Kidney tubule cell (primary cell): Measurements from ENCODE around the gene PKNOX1.
"Not testable (repeated sequence)": the region's sequence is repeated elsewhere in the genome, so short reads cannot be mapped to it uniquely, and the experiment has no call there.

Source experiments
- DNase-seq: peaks from one replicate; pipeline ENCODE4 v3.0.0-alpha.2; 2018; ENCODE audit warnings: low spot score

Gene PKNOX1

DNA sequence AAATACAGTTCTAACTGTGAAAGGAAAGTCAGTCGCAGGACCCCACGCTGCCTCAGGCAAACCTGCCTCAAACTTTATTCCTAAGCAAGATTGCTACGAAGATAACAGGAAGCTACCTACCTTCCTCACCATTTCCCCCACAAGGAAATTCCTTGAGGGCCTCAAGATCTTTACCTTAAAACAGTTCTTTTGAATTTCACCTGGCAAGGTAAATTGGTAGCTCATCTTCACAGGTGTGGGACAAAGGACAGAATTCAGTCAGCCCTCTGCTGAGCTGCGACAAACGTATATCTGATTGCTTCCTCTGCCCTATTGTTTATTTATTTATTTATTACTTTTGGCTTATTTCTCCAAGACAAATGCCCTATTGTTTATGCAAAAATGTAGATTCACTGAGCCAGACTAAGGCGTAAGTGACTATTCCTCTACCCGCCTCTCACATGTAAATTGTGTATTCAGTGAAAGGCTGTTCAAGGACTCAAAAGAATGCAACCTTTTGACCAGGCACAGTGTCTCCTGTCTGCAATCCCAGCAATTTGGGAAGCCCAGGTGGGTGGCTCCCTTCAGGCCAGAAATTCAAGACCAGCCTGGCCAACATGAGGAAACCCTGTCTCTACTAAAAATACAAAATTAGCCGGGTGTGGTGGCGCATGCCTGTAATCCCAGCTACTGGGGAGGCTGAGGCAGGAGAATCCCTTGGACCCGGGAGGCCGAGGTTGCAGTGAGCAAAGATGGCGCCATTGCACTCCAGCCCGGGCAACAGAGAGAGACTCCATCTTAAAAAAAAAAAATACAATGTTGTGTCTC is 17.3 kb upstream of the PKNOX1 start:
- no peak for DNase-seq

DNA sequence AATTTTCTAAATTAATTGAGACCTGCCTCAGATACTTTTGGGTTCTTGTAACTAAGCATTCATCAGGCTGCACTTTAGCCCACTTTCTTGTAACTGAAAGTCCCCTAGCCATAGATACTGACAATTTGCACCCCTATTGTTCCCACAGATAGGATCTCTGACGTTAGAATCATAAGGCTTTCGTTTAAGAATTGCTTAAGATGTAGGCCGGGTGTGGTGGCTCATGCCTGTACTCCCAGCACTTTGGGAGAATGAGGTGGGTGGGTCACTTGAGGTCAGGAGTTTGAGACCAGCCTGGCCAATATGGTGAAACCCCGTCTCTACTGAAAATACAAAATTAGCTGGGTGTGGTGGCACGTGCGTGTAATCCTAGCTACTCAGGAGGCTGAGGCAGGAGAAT is 16.2 kb upstream of the PKNOX1 start:
- not testable (repeated sequence) for DNase-seq

DNA sequence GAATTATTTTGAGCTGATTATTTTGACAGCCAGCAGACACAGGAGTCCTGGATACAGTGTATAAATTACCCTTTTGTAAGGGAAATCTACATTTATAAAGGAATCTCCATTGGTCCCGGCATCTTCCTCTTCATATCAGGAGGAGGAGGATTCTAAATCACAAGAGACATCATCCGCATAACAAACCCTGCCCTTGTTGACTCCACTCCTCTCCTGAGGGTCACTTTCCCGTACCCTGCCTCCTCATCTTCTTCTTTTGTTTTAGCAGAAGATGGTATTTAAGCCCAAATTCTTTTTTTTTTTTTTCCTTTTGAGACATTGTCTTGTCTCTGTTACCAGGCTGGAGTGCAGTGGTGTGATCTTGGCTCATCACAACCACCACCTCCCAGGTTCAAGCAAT is 14.6 kb upstream of the PKNOX1 start:
- DNase-seq, result no peak

DNA sequence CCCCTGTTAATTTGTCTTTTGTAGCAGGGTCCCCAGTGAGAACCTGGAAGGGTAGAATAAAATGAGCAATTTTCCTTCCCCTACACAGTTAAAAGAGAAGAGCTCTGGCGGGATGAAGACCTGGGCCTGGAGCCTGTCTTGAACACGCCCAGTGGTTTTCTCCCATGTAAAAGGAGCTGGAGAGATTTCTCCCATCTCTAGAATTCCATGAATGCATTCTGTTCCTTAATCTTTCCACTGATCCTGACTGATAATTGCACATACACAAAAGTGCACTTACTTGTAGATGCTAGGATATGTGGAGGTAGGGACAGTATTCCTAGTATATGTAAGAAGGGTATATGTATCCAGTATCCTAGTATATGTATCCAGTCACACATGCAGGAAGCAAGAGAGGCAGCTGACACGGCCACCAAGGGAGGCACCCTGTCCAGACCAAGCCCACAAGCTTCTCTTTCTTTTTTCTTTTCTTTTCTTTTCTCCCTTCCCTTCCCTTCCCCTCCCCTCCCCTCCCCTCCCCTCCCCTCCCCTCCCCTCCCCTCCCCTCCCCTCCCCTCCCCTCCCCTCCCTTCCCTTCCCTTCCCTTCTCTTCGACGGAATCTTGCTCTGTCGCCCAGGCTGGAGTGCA is 11.9 kb upstream of the PKNOX1 start:
- DNase-seq, result no peak

DNA sequence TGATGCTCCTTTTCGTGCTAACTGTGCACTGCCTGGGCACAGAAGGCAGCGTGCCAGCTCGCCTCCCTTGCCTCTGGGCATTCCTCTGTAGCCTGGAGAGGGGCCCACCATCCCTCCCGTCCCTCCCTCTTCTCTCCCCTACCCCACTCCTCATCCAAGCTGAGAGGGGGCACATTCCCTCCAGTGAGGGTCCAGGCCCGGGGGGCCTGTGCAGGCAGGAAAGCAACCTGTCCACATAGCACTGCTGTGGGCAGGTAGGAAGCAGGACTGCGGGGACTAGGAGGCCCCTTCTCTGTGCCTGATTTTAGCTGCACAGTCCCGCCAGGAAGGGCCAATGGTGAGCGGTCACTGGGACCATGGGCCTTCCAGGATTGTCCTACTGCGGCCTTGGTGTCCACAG is 10.3 kb upstream of the PKNOX1 start:
- no peak for DNase-seq

DNA sequence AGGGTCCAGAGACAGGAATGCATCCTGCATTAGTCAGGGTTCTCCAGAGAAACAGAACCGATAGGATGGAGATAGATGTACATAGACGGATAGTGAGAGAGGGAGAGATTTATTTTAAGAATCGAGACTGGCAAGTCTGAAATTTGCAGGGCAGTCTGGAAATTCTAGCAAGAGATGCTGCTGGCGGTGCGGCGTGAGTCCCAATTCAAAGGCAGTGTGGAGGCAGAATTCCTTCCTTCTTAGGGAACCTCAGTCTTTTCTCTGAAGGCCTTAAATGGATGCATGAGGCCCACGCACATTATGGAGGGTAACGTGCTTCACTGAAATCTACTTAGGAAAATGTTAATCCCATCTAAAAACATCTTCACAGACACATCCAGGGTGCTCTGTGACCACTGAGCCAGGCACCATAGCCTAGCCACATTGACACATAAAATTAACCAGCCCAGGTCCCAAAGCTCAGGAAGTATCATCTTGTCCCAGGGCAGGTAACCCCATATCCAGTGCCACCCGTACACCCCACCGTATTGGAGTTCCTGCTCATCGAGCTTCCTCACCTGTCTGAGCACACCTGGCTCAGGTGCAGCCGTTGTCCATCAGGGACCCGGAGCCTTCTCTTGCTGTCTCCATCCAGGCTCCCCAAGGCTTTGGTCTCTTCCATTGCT is 9.7 kb upstream of the PKNOX1 start:
- no peak for DNase-seq

DNA sequence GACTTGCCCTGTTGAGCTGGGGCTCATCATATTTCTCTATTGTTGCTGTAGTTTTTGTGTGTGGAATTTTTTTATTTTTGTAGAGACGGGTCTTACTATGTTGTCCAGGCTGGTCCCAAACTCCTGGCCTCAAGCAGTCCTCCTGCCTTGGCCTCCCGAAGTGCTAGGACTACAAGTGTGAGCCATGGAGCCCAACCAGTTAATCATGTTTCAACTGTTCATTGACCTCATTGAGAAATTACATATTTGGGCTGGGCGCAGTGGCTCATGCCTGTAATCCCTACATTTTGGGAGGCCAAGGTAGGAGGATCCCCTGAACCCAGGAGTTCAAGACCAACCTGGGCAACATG is 9.2 kb upstream of the PKNOX1 start:
- no peak for DNase-seq

DNA sequence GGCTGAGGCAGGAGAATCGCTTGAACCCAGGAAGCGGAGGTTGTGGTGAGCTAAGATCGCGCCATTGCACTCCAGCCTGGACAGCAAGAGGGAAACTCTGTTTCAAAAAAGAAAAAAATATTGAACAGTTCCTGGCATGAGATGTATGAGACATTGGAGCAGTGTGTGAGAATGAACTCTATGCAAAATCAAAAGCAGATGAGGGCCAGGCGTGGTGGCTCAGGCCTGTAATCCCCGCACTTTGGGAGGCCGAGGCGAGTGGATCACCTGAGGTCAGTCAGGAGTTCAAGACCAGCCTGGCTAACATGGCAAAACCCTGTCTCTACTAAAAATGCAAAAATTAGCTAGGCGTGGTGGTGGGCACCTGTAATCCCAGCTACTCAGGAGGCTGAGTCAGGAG is 6.7 kb upstream of the PKNOX1 start:
- not testable (repeated sequence) for DNase-seq

DNA sequence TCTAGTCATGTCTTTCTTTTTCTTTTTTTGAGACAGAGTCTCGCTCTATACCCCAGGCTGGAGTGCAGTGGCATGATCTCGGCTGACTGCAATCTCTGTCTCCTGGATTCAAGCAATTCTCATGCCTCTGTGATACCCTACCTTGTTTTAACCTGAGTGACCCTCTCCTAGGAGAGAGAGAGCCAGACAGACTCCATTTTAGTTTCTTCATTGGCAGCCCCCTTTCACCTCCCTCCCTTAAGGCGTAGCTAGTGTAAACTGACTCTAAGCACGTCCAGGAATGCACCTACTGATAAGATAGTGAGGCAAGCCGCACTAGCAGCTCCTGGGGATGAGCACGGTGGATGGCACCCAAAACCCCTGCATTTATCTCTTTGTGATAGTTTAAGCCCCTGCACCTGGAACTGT is 5.2 kb upstream of the PKNOX1 start:
- no peak for DNase-seq

DNA sequence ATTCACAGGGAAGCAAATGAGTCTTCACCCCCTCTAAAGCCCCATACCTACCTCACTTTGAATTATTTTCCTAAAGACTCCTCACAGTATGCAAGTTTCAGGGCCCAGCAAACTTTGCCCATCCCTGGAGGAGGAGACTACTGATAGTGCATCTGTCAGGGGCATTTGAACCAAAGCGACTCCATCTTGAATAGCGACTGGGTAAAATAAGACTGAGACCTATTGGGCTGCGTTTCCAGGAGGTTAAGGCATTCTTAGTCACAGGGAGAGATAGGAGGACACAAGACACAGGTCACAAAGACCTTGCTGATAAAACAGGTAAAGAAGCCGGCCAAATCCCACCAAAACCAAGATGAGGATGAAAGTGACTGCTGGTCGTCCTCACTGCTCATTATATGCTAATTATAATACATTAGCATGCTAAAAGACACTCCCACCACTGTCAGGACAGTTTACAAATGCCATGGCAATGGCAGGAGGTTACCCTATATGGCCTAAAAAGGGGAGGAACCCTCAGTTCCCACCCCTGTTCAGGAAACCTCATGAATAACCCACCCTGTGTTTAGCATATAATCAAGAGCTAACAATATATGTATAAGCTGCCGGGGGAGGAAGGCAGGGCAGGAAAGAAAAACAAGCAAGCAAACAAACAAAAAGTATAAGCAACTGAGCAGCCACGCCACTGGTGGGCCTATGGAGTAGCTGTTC is 3.3 kb upstream of the PKNOX1 start:
- no peak for DNase-seq

DNA sequence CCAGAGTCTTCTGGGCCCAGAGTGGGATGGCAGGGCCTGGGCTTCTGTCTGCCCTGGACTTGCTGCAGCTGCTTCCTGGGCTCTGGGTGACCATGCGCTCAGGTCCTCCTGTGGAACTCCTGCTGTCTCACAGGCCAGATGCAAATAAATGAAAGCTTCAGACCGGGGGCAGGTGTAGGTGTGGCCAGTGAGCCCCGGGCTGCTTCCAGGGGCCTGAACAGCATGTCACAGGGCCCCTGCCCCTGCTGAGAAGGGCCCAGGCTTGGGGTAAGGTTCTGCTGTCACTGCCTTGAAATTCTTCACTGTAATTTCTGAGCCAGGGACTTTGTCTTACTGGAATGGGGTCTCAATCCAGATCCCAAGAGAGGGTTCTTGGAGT is 2.5 kb upstream of the PKNOX1 start:
- peak; percentile 31 for DNase-seq

DNA sequence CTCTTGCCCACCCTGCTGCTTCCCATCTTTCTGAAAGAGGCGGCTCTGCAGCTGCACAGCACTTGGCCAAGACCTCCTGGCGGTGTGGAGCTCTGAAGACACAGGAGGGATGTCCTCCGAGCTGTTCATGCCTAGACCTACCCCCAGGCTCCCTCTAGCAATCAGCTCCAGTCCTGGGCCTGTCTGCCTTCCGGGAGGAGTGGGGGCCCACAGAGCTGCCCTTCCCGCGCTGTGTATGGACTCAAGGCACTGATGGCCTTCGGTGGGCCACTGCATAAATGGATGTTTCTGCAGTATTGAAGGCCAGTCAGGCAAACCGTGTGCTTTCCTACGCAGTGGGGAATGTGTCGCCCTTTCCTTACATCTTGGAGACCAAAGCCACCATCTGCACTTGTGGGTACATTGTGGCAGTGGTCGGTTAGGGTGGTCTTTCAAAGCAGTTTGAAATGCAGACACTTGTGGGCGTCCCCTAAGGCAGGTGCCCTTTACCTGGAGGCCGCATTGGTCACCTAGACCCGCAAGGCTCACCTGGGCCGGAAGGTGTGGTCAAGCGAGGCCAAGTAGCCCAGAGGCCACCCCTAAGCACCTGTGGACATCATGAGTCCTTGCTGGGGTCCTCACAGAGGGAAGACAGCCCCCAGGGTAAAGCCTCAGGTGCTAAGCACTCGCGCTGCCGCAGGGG is 912 bp upstream of the PKNOX1 start:
- no peak for DNase-seq

DNA sequence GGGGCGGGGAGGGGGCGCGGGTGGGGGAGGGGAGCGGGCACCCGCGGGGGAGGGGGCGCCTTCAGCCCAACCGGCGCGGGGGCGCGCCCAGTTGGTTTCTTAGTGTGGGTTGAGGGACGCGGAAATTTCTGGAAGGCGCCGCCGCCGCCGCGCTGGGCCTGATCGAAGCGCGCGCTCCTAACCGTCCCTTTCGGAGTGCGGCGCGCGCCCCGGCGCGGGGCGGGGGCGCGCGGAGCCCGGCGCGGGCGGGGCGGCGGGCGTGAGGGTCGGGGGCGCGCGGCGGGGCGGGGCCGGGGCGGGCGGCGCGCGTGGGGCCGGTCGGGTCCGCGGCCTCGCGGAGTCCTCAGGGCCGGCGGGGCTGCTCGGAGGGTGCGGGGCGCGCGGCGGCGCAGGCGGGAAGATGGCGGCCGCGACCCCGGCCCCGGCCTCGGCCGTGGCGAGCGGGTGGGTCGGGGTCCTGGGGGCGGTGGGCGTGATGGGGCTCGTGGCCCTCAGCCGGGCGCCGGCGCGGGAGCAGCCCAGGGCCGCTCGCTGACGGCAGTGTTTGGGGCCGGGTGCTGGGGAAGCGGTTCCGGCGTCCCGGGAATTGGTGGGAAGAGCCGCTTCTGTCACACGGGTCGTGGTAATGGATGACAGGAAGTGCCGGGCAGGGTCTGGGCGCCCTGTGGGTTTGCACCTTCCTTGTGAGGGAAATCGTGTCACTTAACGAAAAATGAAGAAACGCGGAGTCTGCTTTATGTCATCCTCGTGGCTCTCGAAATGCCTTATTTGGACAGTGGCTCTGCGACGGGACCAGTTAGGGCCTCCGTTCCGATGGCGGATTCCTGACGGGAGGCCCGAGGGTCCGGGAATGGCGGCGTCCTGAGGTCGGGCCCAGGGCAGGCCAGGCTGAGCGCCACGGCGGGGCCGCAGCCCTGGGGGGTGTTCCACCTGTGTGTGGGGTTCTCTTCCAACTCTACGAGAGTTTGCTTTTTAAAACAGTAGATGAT is 764 bp downstream of the PKNOX1 start:
- DNase-seq, result peak; percentile 70

DNA sequence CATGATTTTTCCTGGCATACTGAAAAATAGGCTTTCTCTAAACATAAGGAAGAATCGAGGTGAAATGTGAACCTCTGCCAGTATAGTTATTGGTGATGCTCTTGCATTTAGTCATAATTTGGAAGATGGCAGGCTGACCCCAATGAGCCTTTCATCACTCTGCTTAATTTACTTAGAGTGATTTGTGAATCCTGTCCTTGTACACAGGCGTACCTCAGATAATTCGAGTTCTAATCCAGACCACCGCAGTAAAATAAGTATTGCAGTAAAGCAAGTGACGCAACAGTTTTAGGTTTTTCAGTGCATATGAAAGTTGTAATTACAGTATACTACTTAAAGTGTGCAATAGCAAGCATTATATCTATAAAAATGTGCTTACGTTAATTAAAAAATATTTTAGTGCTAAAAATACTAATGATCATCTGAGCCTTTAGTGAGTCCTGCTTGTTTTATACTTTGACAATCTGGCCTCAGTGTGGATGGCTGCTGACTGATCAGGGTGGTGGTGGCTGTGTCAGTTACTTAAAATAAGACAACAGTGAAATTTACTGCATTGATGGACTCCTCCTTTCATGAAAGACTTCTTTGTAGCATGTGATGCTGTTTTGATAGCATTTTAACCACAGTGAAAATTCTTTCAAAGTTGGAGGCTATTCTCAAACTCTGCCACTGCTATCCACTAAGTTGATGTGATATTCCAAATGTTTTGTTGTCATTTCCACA is 1.7 kb downstream of the PKNOX1 start:
- DNase-seq, result no peak

DNA sequence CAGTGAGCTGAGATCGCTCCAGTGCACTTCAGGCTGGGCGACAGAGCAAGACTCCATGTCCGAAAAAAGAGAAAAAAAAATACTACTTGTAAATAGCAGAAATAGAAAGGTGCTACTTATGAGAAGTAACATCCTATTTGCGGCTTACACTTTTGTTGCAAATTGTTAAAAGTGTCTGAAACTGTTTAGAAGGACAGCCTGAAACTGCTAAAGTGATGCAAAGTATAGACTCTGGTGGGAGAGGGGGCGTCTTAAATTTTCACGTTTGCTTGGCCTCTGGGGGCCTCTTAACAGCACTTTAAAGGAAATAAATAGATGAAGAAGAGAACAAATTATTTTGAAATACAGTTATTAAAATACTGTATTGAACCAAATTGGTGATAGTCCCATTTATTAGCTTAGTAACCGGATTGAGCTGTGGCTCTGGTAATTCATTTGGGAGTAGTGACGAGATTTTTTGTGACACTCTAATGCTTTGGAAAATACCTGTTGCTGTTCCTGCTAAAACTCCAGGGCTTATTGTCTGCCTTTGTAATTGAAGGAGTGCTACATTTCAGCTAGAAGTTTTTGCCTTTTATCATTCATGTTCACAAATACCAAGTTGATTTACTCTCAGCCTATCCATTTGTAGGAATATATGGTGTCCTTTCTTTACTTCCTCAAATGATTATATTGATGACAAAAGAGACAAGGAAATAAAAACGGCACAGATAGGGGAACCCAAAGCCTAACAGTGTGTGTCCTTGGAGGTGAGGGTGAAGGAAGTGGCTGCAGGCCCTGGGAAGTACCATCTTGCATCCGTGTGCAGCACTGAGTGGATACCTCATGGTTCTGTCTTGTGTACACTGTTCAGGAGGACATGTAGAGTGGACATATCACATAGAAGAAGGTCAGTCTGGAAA is 6.2 kb downstream of the PKNOX1 start:
- no peak for DNase-seq

DNA sequence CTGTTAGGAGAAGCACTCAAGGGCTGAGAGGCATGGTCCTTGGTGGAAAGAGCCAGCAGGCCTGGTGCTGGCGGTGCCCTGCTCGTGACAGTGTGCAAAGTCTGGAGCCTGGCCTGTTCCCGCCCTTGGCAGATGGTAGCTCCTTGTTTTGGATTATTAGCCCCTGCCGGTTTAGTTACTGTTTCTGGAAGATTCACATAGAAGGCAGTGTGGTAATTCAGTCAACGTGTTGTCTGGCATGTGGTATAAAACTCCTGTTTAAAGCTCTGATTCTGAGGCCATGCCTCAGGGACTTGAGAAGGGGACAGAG is 6.8 kb downstream of the PKNOX1 start:
- no peak for DNase-seq

DNA sequence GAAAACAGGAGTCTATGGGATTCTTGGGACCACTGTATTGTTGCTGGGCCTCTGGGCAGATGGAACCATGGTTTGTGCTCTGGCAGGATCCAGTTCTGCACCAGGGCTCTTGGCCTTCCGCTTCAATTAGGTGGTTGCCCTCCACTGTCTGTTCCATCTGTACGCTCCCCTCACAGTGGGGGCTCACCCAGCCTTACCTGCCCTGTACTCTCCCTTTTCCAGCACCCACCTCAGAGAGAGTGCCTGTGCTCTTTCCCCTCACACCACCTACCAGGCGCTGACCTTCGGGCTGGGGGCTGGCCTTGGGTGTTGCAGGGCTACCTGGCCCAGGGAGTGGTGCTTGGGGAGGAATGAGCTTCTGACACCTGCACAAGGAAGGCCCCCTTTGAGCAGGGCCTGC is 7.5 kb downstream of the PKNOX1 start:
- DNase-seq, result no peak

DNA sequence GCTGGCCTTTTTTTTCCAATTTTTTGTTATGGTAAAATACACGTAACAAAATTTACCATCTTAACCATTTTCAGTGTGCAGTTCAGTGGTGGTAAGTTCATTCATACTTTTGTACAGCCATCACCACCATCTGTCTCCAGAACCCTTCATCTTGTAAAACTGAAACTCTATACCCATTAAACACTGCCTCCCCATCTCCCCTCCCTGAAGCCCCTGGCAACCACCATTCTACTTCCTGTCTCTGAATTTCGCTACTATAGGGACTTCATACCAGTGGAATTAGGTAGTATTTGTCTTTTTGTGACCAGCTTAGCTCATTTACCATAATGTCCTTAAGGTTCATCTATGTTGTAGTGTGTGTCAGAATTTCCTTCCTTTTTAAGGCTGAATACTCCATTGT is 8.7 kb downstream of the PKNOX1 start:
- no peak for DNase-seq

DNA sequence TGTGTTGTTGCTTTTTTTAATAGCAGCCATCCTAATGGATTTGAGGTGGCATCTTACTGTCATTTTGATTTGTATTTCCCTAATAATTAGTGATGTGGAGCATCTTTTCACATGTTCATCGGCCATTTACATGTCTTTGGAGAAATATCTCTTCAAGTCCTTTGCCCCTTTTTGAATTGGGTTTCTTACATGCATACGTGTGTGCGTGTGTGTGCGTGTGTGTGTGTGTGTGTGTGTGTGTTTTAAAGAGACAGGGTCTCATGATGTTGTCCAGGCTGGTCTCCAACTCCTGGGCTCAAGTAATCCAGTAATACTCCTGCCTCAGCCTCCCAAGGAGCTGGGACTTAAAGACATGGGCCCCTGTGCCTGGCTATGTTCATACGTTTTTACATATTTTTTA is 9.5 kb downstream of the PKNOX1 start:
- DNase-seq, result no peak
